ENCODE measurements around the gene SAA4.
"Not testable (repeated sequence)": the region's sequence is repeated elsewhere in the genome, so short reads cannot be mapped to it uniquely, and the experiment has no call there.

- TF ChIP-seq CTCF, POLR2A (IDR thresholded peaks at IDR 0.05): not testable (repeated sequence)
Observed at GRCh38 chr11:18247191-18247581, 10.6 kb upstream of the SAA4 start.

Data from testis (tissue), 2 donors.